T47D (cell line): ENCODE results near the gene GRAP.
A peak's percentile ranks its signal among the peaks of the same experiment; 100 is the strongest.

ENCODE experiments used
- DNase-seq, 2 experiments: peaks; one replicate each; pipeline versions ENCODE4 v3.0.0 to v3.0.0-alpha.2; 2011 to 2012; ENCODE audit warnings: low read depth in 1 of 2, low spot score in 1 of 2
- JUND ChIP-seq: IDR thresholded peaks from 2 replicates; pipeline ENCODE4 v1.6.1; 2012; ENCODE audit warnings: low read depth
- in situ Hi-C: cut with HindIII; loops from 2 replicates; pipeline ENCODE4 v1.10.0; 2016; ENCODE audit warnings: low sequenced_read_pairs, low pct_unique_long_range_greater_than_20kb

The GRAP gene

GRCh38 chr17:18984273-18985114 is 62.3 kb downstream of the GRAP start:
- no peak for TF ChIP-seq JUND
- DNase-seq = peak in 1 of 2 experiments; percentile 47
- in situ Hi-C loops = no loop called here

GRCh38 chr17:18981642-18982424 is 64.9 kb downstream of the GRAP start:
- in situ Hi-C loops = no loop called here
- no peak for DNase-seq
- no peak for TF ChIP-seq JUND

GRCh38 chr17:18981335-18981641 is 65.5 kb downstream of the GRAP start:
- in situ Hi-C loops = no loop called here
- TF ChIP-seq JUND = no peak
- no peak for DNase-seq

- in situ Hi-C loops = no loop called here
- TF ChIP-seq JUND = no peak
- DNase-seq = no peak
These were observed 65.9 kb downstream of the GRAP start for GRCh38 chr17:18980682-18981334.

GRCh38 chr17:18978655-18979054 is 68.1 kb downstream of the GRAP start:
- DNase-seq = no peak
- TF ChIP-seq JUND = no peak
- in situ Hi-C loops = no loop called here

GRCh38 chr17:18978050-18978449 is 68.7 kb downstream of the GRAP start:
- DNase-seq = no peak
- in situ Hi-C loops = no loop called here
- no peak for TF ChIP-seq JUND

- TF ChIP-seq JUND = no peak
- no peak for DNase-seq
- in situ Hi-C loops = no loop called here
These were observed 69.1 kb downstream of the GRAP start for GRCh38 chr17:18977646-18978045.

GRCh38 chr17:18977021-18977420 is 69.7 kb downstream of the GRAP start:
- no peak for TF ChIP-seq JUND
- in situ Hi-C loops = no loop called here

GRCh38 chr17:18976201-18976600 is 70.6 kb downstream of the GRAP start:
- in situ Hi-C loops = no loop called here
- no peak for DNase-seq
- no peak for TF ChIP-seq JUND

More at GRCh38 chr17:18977021-18977420, 69.7 kb downstream of the GRAP start:
- no peak for DNase-seq

- TF ChIP-seq JUND = no peak
- in situ Hi-C loops = no loop called here
- DNase-seq = no peak
These were observed 71.2 kb downstream of the GRAP start for GRCh38 chr17:18975597-18975996.

- TF ChIP-seq JUND = no peak
- in situ Hi-C loops = no loop called here
- no peak for DNase-seq
These were observed 72.2 kb downstream of the GRAP start for GRCh38 chr17:18974407-18975149.

- DNase-seq = no peak
- TF ChIP-seq JUND = no peak
- in situ Hi-C loops = no loop called here
These were observed 75.0 kb downstream of the GRAP start for GRCh38 chr17:18971801-18972200.
